Stimulated activated CD4-positive, alpha-beta T cell treated with anti-CD3 and anti-CD28 coated beads, TNF-alpha, amount 100 ng/mL, for 24 hours (primary cell): ENCODE results near the gene RARRES1.
A peak's percentile ranks its signal among the peaks of the same experiment; 100 is the strongest.

ENCODE experiments used
- DNase-seq, 3 experiments: peaks; one replicate each; pipeline ENCODE4 v3.0.0-alpha.2; 2020; ENCODE audit warnings: low read depth in 3 of 3

The RARRES1 gene

GRCh38 chr3:158731938-158732855 is at the start of gene RARRES1:
RARRES1 (minus strand) TSS chr3:158732457; CDS start chr3:158732415, 42 bp downstream.
- peak in 2 of 3 experiments; percentile 5 to 42 for DNase-seq

GRCh38 chr3:158781849-158782248 is 49.6 kb upstream of the RARRES1 start:
- no peak for DNase-seq

GRCh38 chr3:158781191-158781590 is 48.9 kb upstream of the RARRES1 start:
- no peak for DNase-seq

- no peak for DNase-seq
These were observed 48.5 kb upstream of the RARRES1 start for GRCh38 chr3:158780766-158781165.

- no peak for DNase-seq
These were observed 45.1 kb upstream of the RARRES1 start for GRCh38 chr3:158777161-158777873.

- DNase-seq, result no peak
These were observed 44.3 kb upstream of the RARRES1 start for GRCh38 chr3:158776531-158776930.

- DNase-seq, result no peak
These were observed 43.5 kb upstream of the RARRES1 start for GRCh38 chr3:158775426-158776410.

- no peak for DNase-seq
These were observed 42.7 kb upstream of the RARRES1 start for GRCh38 chr3:158774965-158775364.

- no peak for DNase-seq
These were observed 41.9 kb upstream of the RARRES1 start for GRCh38 chr3:158773845-158774830.

GRCh38 chr3:158773166-158773565 is 40.9 kb upstream of the RARRES1 start:
- DNase-seq, result no peak

GRCh38 chr3:158771982-158772381 is 39.7 kb upstream of the RARRES1 start:
- DNase-seq, result no peak

- DNase-seq, result no peak
These were observed 39.3 kb upstream of the RARRES1 start for GRCh38 chr3:158771577-158771976.

- no peak for DNase-seq
These were observed 38.6 kb upstream of the RARRES1 start for GRCh38 chr3:158770741-158771350.

- DNase-seq, result no peak
These were observed 37.9 kb upstream of the RARRES1 start for GRCh38 chr3:158769952-158770740.

GRCh38 chr3:158769549-158769948 is 37.3 kb upstream of the RARRES1 start:
- no peak for DNase-seq

GRCh38 chr3:158768881-158769543 is 36.8 kb upstream of the RARRES1 start:
- no peak for DNase-seq

- DNase-seq, result no peak
These were observed 36.1 kb upstream of the RARRES1 start for GRCh38 chr3:158768361-158768787.

GRCh38 chr3:158766364-158766763 is 34.1 kb upstream of the RARRES1 start:
- DNase-seq, result no peak
